ENCODE results near the gene POLR3GL. TPM values are rescaled to one million over a fixed set of nuclear protein-coding genes. Genes with fewer than 3 reads are reported as not detected.

The POLR3GL gene
- total and polyA plus RNA-seq, 2 donors: 37.5 to 89.6 TPM

GRCh38 chr1:145983960-145984830 lies 19.7 kb downstream of the POLR3GL start:
- no peaks in the 10 kb centered on the region for H3K27me3 ChIP-seq (ENCODE audit: control insufficient read depth in 2 of 2, insufficient read depth in 1 of 2, low read length in 1 of 2)
- H3K36me3 ChIP-seq (ENCODE audit: control insufficient read depth in 2 of 2, insufficient read depth in 2 of 2, low read length in 1 of 2): no peaks in the 10 kb centered on the region
- 95% methylated on average over 12 of the region's 12 CpGs for whole genome bisulfite sequencing
- no peak overlapping the region for H3K4me3 ChIP-seq (ENCODE audit: low read length in 2 of 2)
- no peak for DNase-seq (ENCODE audit: low read depth in 6 of 9, low spot score in 9 of 9)
- H3K9me3 ChIP-seq (ENCODE audit: control insufficient read depth in 2 of 2, insufficient read depth in 1 of 2, low read length in 1 of 2): no peaks in the 10 kb centered on the region
- H3K4me1 ChIP-seq (ENCODE audit: control insufficient read depth in 2 of 2, insufficient read depth in 2 of 2, low read length in 2 of 2): peaks cover 20 to 70% of the 10 kb centered on the region in 2 donors
- peak overlapping the region in 1 of 2 donors; percentile 62 for H3K27ac ChIP-seq (ENCODE audit: low read depth in 1 of 2, low read length in 1 of 2)

GRCh38 chr1:145985129-145985501 lies 20.6 kb downstream of the POLR3GL start:
- Histone ChIP-seq H3K4me1 (ENCODE audit: control insufficient read depth in 2 of 2, insufficient read depth in 2 of 2, low read length in 2 of 2) (peaks cover 11 to 63% of the 10 kb centered on the region in 2 donors), H3K27me3 (ENCODE audit: control insufficient read depth in 2 of 2, insufficient read depth in 1 of 2, low read length in 1 of 2) (no peaks in the 10 kb centered on the region), H3K36me3 (ENCODE audit: control insufficient read depth in 2 of 2, insufficient read depth in 2 of 2, low read length in 1 of 2) (no peaks in the 10 kb centered on the region), H3K9me3 (ENCODE audit: control insufficient read depth in 2 of 2, insufficient read depth in 1 of 2, low read length in 1 of 2) (no peaks in the 10 kb centered on the region), H3K27ac (ENCODE audit: low read depth in 1 of 2, low read length in 1 of 2) (peak overlapping the region; percentile 61 to 80), H3K4me3 (ENCODE audit: low read length in 2 of 2) (no peak overlapping the region)
- no peak for DNase-seq (ENCODE audit: low read depth in 6 of 9, low spot score in 9 of 9)
- WGBS: 96% methylated on average over 2 of the region's 2 CpGs

GRCh38 chr1:145985502-145986439 lies 21.3 kb downstream of the POLR3GL start:
- WGBS: 66% methylated on average over 15 of the region's 15 CpGs
- DNase-seq (ENCODE audit: low read depth in 6 of 9, low spot score in 9 of 9): no peak
- H3K36me3 ChIP-seq (ENCODE audit: control insufficient read depth in 2 of 2, insufficient read depth in 2 of 2, low read length in 1 of 2): no peaks in the 10 kb centered on the region
- no peaks in the 10 kb centered on the region for H3K27me3 ChIP-seq (ENCODE audit: control insufficient read depth in 2 of 2, insufficient read depth in 1 of 2, low read length in 1 of 2)
- H3K9me3 ChIP-seq (ENCODE audit: control insufficient read depth in 2 of 2, insufficient read depth in 1 of 2, low read length in 1 of 2): no peaks in the 10 kb centered on the region
- peaks cover 6 to 57% of the 10 kb centered on the region in 2 donors for H3K4me1 ChIP-seq (ENCODE audit: control insufficient read depth in 2 of 2, insufficient read depth in 2 of 2, low read length in 2 of 2)
- no peak overlapping the region for H3K4me3 ChIP-seq (ENCODE audit: low read length in 2 of 2)
- peak overlapping the region; percentile 61 to 80 for H3K27ac ChIP-seq (ENCODE audit: low read depth in 1 of 2, low read length in 1 of 2)

- Histone ChIP-seq H3K4me1 (ENCODE audit: control insufficient read depth in 2 of 2, insufficient read depth in 2 of 2, low read length in 2 of 2) (peaks cover 6 to 49% of the 10 kb centered on the region in 2 donors), H3K27ac (ENCODE audit: low read depth in 1 of 2, low read length in 1 of 2) (no peak overlapping the region), H3K9me3 (ENCODE audit: control insufficient read depth in 2 of 2, insufficient read depth in 1 of 2, low read length in 1 of 2) (no peaks in the 10 kb centered on the region), H3K36me3 (ENCODE audit: control insufficient read depth in 2 of 2, insufficient read depth in 2 of 2, low read length in 1 of 2) (no peaks in the 10 kb centered on the region), H3K4me3 (ENCODE audit: low read length in 2 of 2) (no peak overlapping the region), H3K27me3 (ENCODE audit: control insufficient read depth in 2 of 2, insufficient read depth in 1 of 2, low read length in 1 of 2) (no peaks in the 10 kb centered on the region)
- no peak for DNase-seq (ENCODE audit: low read depth in 6 of 9, low spot score in 9 of 9)
- whole genome bisulfite sequencing: 98% methylated on average over 6 of the region's 6 CpGs
Observed at GRCh38 chr1:145986551-145986950, 22.1 kb downstream of the POLR3GL start.

- DNase-seq (ENCODE audit: low read depth in 6 of 9, low spot score in 9 of 9): no peak
- H3K36me3 ChIP-seq (ENCODE audit: control insufficient read depth in 2 of 2, insufficient read depth in 2 of 2, low read length in 1 of 2): peaks cover 6 to 10% of the 10 kb centered on the region in 2 donors
- WGBS: 97% methylated on average over 1 of the region's 1 CpG
- H3K27ac ChIP-seq (ENCODE audit: low read depth in 1 of 2, low read length in 1 of 2): peak overlapping the region in 1 of 2 donors; percentile 5
- H3K27me3 ChIP-seq (ENCODE audit: control insufficient read depth in 2 of 2, insufficient read depth in 1 of 2, low read length in 1 of 2): no peaks in the 10 kb centered on the region
- no peaks in the 10 kb centered on the region for H3K9me3 ChIP-seq (ENCODE audit: control insufficient read depth in 2 of 2, insufficient read depth in 1 of 2, low read length in 1 of 2)
- peaks cover 8 to 41% of the 10 kb centered on the region in 2 donors for H3K4me1 ChIP-seq (ENCODE audit: control insufficient read depth in 2 of 2, insufficient read depth in 2 of 2, low read length in 2 of 2)
- H3K4me3 ChIP-seq (ENCODE audit: low read length in 2 of 2): no peak overlapping the region
Observed at GRCh38 chr1:145987926-145988325, 23.4 kb downstream of the POLR3GL start.

- peaks cover 8 to 42% of the 10 kb centered on the region in 2 donors for H3K4me1 ChIP-seq (ENCODE audit: control insufficient read depth in 2 of 2, insufficient read depth in 2 of 2, low read length in 2 of 2)
- H3K4me3 ChIP-seq (ENCODE audit: low read length in 2 of 2): no peak overlapping the region
- peaks cover 14 to 18% of the 10 kb centered on the region in 2 donors for H3K36me3 ChIP-seq (ENCODE audit: control insufficient read depth in 2 of 2, insufficient read depth in 2 of 2, low read length in 1 of 2)
- H3K27ac ChIP-seq (ENCODE audit: low read depth in 1 of 2, low read length in 1 of 2): peak overlapping the region; percentile 64 to 81
- H3K27me3 ChIP-seq (ENCODE audit: control insufficient read depth in 2 of 2, insufficient read depth in 1 of 2, low read length in 1 of 2): no peaks in the 10 kb centered on the region
- 66% methylated on average over 5 of the region's 5 CpGs for WGBS
- peak in 2 of 9 donors; percentile 42 to 70 for DNase-seq (ENCODE audit: low read depth in 6 of 9, low spot score in 9 of 9)
- H3K9me3 ChIP-seq (ENCODE audit: control insufficient read depth in 2 of 2, insufficient read depth in 1 of 2, low read length in 1 of 2): no peaks in the 10 kb centered on the region
Observed at GRCh38 chr1:145988773-145989172, 24.3 kb downstream of the POLR3GL start.

- H3K4me1 ChIP-seq (ENCODE audit: control insufficient read depth in 2 of 2, insufficient read depth in 2 of 2, low read length in 2 of 2): peaks cover 6 to 37% of the 10 kb centered on the region in 2 donors
- 97% methylated on average over 7 of the region's 7 CpGs for WGBS
- peaks cover 0 to 2% of the 10 kb centered on the region in 2 donors for H3K9me3 ChIP-seq (ENCODE audit: control insufficient read depth in 2 of 2, insufficient read depth in 1 of 2, low read length in 1 of 2)
- no peak overlapping the region for H3K4me3 ChIP-seq (ENCODE audit: low read length in 2 of 2)
- peak overlapping the region in 1 of 2 donors; percentile 78 for H3K27ac ChIP-seq (ENCODE audit: low read depth in 1 of 2, low read length in 1 of 2)
- DNase-seq (ENCODE audit: low read depth in 6 of 9, low spot score in 9 of 9): no peak
- peaks cover 30 to 34% of the 10 kb centered on the region in 2 donors for H3K36me3 ChIP-seq (ENCODE audit: control insufficient read depth in 2 of 2, insufficient read depth in 2 of 2, low read length in 1 of 2)
- H3K27me3 ChIP-seq (ENCODE audit: control insufficient read depth in 2 of 2, insufficient read depth in 1 of 2, low read length in 1 of 2): no peaks in the 10 kb centered on the region
Observed at GRCh38 chr1:145990249-145990855, 25.9 kb downstream of the POLR3GL start.

- Histone ChIP-seq H3K4me3 (ENCODE audit: low read length in 2 of 2) (peak overlapping the region in 1 of 2 donors; percentile 92), H3K36me3 (ENCODE audit: control insufficient read depth in 2 of 2, insufficient read depth in 2 of 2, low read length in 1 of 2) (peaks cover 31 to 34% of the 10 kb centered on the region in 2 donors), H3K27me3 (ENCODE audit: control insufficient read depth in 2 of 2, insufficient read depth in 1 of 2, low read length in 1 of 2) (no peaks in the 10 kb centered on the region), H3K27ac (ENCODE audit: low read depth in 1 of 2, low read length in 1 of 2) (peak overlapping the region; percentile 8 to 43), H3K4me1 (ENCODE audit: control insufficient read depth in 2 of 2, insufficient read depth in 2 of 2, low read length in 2 of 2) (peaks cover 5 to 29% of the 10 kb centered on the region in 2 donors), H3K9me3 (ENCODE audit: control insufficient read depth in 2 of 2, insufficient read depth in 1 of 2, low read length in 1 of 2) (peaks cover 0 to 2% of the 10 kb centered on the region in 2 donors)
- no peak for DNase-seq (ENCODE audit: low read depth in 6 of 9, low spot score in 9 of 9)
- 92% methylated on average over 10 of the region's 10 CpGs for WGBS
Observed at GRCh38 chr1:145991735-145992412, 27.4 kb downstream of the POLR3GL start.
